Measurements from ENCODE around the gene PRKCZ.
A peak's percentile ranks its signal among the peaks of the same experiment; 100 is the strongest.

Gene PRKCZ

GRCh38 chr1:2046953-2047748 lies 3.1 kb upstream of the PRKCZ start:
- DNase-seq, result no peak

GRCh38 chr1:2047749-2048729 lies 2.2 kb upstream of the PRKCZ start:
- no peak for DNase-seq

- DNase-seq, result peak; percentile 95
These were observed 940 bp upstream of the PRKCZ start for GRCh38 chr1:2049225-2049717.

GRCh38 chr1:2050461-2050792 lies 216 bp downstream of the PRKCZ start:
- DNase-seq, result no peak

GRCh38 chr1:2050793-2051682 lies 827 bp downstream of the PRKCZ start:
- DNase-seq, result no peak

- no peak for DNase-seq
These were observed 2.0 kb downstream of the PRKCZ start for GRCh38 chr1:2052054-2052679.

- DNase-seq, result no peak
These were observed 2.5 kb downstream of the PRKCZ start for GRCh38 chr1:2052756-2053155.

- no peak for DNase-seq
These were observed 3.0 kb downstream of the PRKCZ start for GRCh38 chr1:2053217-2053616.

GRCh38 chr1:2053784-2054376 lies 3.7 kb downstream of the PRKCZ start:
- no peak for DNase-seq

- no peak for DNase-seq
These were observed 4.3 kb downstream of the PRKCZ start for GRCh38 chr1:2054560-2054959.

- DNase-seq, result no peak
These were observed 5.8 kb downstream of the PRKCZ start for GRCh38 chr1:2055911-2056575.

- DNase-seq, result no peak
These were observed 6.9 kb downstream of the PRKCZ start for GRCh38 chr1:2056955-2057590.

GRCh38 chr1:2059290-2059953 lies 9.2 kb downstream of the PRKCZ start:
- no peak for DNase-seq

- DNase-seq, result no peak
These were observed 9.9 kb downstream of the PRKCZ start for GRCh38 chr1:2060072-2060471.

- DNase-seq, result no peak
These were observed 10.3 kb downstream of the PRKCZ start for GRCh38 chr1:2060535-2060934.

- DNase-seq, result no peak
These were observed 11.0 kb downstream of the PRKCZ start for GRCh38 chr1:2061065-2061778.

- DNase-seq, result no peak
These were observed 15.5 kb downstream of the PRKCZ start for GRCh38 chr1:2065699-2066098.

GRCh38 chr1:2067393-2067792 lies 17.2 kb downstream of the PRKCZ start:
- no peak for DNase-seq

GRCh38 chr1:2067981-2068380 lies 17.8 kb downstream of the PRKCZ start:
- no peak for DNase-seq

GRCh38 chr1:2068951-2069350 lies 18.7 kb downstream of the PRKCZ start:
- no peak for DNase-seq

Data from islet precursor cell (in vitro differentiated cells).